ENCODE results near the gene CNN2. TPM values are rescaled to one million over a fixed set of nuclear protein-coding genes. Genes with fewer than 3 reads are reported as not detected.

The CNN2 gene
- total and polyA plus RNA-seq, 2 of the 8 experiments (the other 6 are each of a cell fraction or from before 2014, with no cell fraction given): 189 to 551 TPM

- WGBS, 2 experiments (ENCODE audit: extremely low coverage in 1 of 2, insufficient coverage in 1 of 2, insufficient read length in 1 of 2, insufficient replicate concordance in 2 of 2, low coverage in 1 of 2, low lambda C conversion rate in 2 of 2, missing lambda C conversion rate in 1 of 2): 93% methylated on average over 16 of the region's 22 CpGs; no CpG with 5 or more reads in 1 of the 2 experiments
- no peaks in the 10 kb centered on the region for H3K27me3 ChIP-seq (replicated peaks in 1 of 4; ENCODE audit: control insufficient read depth in 3 of 4, extremely low read depth in 1 of 4, insufficient read depth in 3 of 4, low read length in 3 of 4)
- H3K9ac ChIP-seq (replicated peaks in 1 of 4; ENCODE audit: extremely low read depth in 1 of 4, low read depth in 3 of 4, low read length in 3 of 4): no peak overlapping the region
- peaks cover 0 to 6% of the 10 kb centered on the region in 2 experiments; a peak in 2 of 4 replicates for H3K79me2 ChIP-seq (ENCODE audit: control insufficient read depth in 1 of 2, insufficient read depth in 2 of 2, low read length in 2 of 2)
- peaks cover 11 to 26% (median 24%) of the 10 kb centered on the region in 4 experiments for H3K36me3 ChIP-seq (ENCODE audit: control insufficient read depth in 2 of 4, insufficient read depth in 4 of 4, low read length in 3 of 4)
- H3K4me3 ChIP-seq (ENCODE audit: extremely low read depth in 1 of 4, insufficient read depth in 2 of 4, low read depth in 3 of 4, low read length in 4 of 4): no peak overlapping the region
- H3K79me1 ChIP-seq (ENCODE audit: low read depth, low read length): no peaks in the 10 kb centered on the region
- no peak overlapping the region for H2BK12ac ChIP-seq (ENCODE audit: low read depth, low read length)
- no peak overlapping the region for H2AK5ac ChIP-seq (ENCODE audit: low read depth, low read length)
- H3K56ac ChIP-seq (replicated peaks; ENCODE audit: insufficient read length, low read depth, low read length): no peak overlapping the region
- H3K4me2 ChIP-seq (ENCODE audit: insufficient read depth in 1 of 2, low read depth in 2 of 2, low read length in 2 of 2): no peak overlapping the region
- no peak overlapping the region for H2BK20ac ChIP-seq (ENCODE audit: low read length)
- ChIA-PET CTCF (ENCODE audit: partially characterized antibody) (interaction anchor here (1.3 to 4.3 kb wide), 5 partner anchors 8 to 45 kb away, joined by 3 to 18 read pairs (median 4); no protein-coding TSS in a partner anchor), POLR2A (ENCODE audit: partially characterized antibody) (interaction anchor here (0.6 to 16.4 kb wide), 8 partner anchors 9 to 238 kb away, joined by 3 to 509 read pairs (median 8); partner anchors contain the start of genes ARHGAP45, CNN2 and RNU6-2)
- no peak overlapping the region for H3K23ac ChIP-seq (ENCODE audit: insufficient read length)
- no peak overlapping the region for H2BK5ac ChIP-seq (ENCODE audit: low read depth, low read length)
- no peak overlapping the region for H3K14ac ChIP-seq (ENCODE audit: insufficient read length)
- H4K5ac ChIP-seq (ENCODE audit: insufficient read length, low read depth, low read length): no peak overlapping the region
- no peak overlapping the region for H3K18ac ChIP-seq (ENCODE audit: extremely low read depth, low read length)
- no peaks in the 10 kb centered on the region for H3K9me3 ChIP-seq (ENCODE audit: insufficient read depth in 2 of 2, low read depth in 1 of 2, low read length in 1 of 2)
- no peak overlapping the region for H4K8ac ChIP-seq (ENCODE audit: extremely low read depth, insufficient read depth, low read length)
- peaks cover 10% of the 10 kb centered on the region for H3K23me2 ChIP-seq (ENCODE audit: low read depth, low read length)
- H3K4ac ChIP-seq (replicated peaks; ENCODE audit: insufficient read length, low read depth, low read length): no peak overlapping the region
- DNase-seq (ENCODE audit: low read depth in 1 of 2, low spot score in 2 of 2) (no peak), FAIRE-seq (no peak)
- H3K27ac ChIP-seq (ENCODE audit: low read depth, low read length): no peak overlapping the region
- H2BK120ac ChIP-seq (replicated peaks; ENCODE audit: low read depth, low read length): no peak overlapping the region
- no peak overlapping the region for H2AFZ ChIP-seq (ENCODE audit: low read length)
- no peak overlapping the region for H2BK15ac ChIP-seq (ENCODE audit: low read length)
- H4K20me1 ChIP-seq (replicated peaks in 1 of 2; ENCODE audit: control insufficient read depth in 1 of 2, insufficient read depth in 2 of 2, low read length in 2 of 2): peaks cover 0 to 13% of the 10 kb centered on the region in 2 experiments
- TF ChIP-seq BACH1 (IDR thresholded peaks at IDR 0.05; ENCODE audit: low read length) (no peak), MAX (IDR thresholded peaks at IDR 0.05) (no peak), CTCF (IDR thresholded peaks at IDR 0.05; ENCODE audit: control extremely low read depth in 1 of 3, insufficient read depth in 1 of 3, low read depth in 1 of 3, low read length in 3 of 3) (0 out of 4 replicates have a peak, but pooled peaks of 1 of the 3 experiments have one; percentile 1), SAP30 (IDR thresholded peaks at IDR 0.05; ENCODE audit: insufficient read depth, insufficient replicate concordance, low read length) (no peak)
- H3K4me1 ChIP-seq (replicated peaks in 1 of 4; ENCODE audit: control insufficient read depth in 3 of 4, insufficient read depth in 4 of 4, low read length in 3 of 4): peaks cover 0 to 10% (median 9%) of the 10 kb centered on the region in 4 experiments; a peak in 6 of 7 replicates
- H4K91ac ChIP-seq (replicated peaks; ENCODE audit: insufficient read length, low read length): no peak overlapping the region
These were observed 11.2 kb downstream of the CNN2 start for GRCh38 chr19:1037621-1038064.

Measured in H1 (cell line).